T1000 (cell line): Measurements from ENCODE around the gene TMEM145.
"Not testable (repeated sequence)": the region's sequence is repeated elsewhere in the genome, so short reads cannot be mapped to it uniquely, and the experiment has no call there.

Experiments
- DNase-seq: peaks from one replicate; lab custom pipeline; 2025; ENCODE audit warnings: mixed read lengths; lab: John Stamatoyannopoulos, UW

Gene TMEM145

DNA sequence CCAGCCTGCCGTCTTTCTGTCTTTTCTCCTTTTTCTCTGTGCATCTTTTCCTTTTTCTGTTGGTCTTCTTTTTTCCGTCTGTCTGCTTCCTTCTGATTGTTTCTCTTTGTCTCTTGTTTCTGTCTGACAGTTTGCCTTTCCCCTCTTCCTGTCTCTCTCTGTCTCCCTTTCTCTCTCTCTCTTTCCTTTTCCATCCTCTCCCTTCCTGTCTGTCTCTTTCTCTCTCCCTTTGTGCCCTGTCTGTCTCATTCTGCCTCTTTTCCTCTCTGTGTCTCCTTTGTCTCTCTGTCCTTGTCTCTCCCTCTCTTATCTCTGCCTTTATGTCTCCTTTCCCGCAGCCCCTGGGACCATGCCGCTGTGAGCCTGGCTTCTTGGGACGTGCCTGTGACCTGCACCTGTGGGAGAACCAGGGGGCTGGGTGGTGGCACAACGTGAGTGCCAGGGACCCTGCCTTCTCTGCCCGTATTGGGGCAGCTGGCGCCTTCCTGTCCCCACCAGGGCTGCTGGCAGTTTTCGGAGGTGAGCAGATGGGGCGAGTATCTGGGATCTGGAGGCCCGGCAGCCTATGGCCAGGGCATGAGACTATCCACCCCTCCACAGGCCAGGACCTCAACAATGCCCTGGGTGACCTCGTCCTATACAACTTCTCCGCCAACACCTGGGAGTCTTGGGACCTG, 21.7 kb downstream of the TMEM145 start:
- DNase-seq, result no peak

DNA sequence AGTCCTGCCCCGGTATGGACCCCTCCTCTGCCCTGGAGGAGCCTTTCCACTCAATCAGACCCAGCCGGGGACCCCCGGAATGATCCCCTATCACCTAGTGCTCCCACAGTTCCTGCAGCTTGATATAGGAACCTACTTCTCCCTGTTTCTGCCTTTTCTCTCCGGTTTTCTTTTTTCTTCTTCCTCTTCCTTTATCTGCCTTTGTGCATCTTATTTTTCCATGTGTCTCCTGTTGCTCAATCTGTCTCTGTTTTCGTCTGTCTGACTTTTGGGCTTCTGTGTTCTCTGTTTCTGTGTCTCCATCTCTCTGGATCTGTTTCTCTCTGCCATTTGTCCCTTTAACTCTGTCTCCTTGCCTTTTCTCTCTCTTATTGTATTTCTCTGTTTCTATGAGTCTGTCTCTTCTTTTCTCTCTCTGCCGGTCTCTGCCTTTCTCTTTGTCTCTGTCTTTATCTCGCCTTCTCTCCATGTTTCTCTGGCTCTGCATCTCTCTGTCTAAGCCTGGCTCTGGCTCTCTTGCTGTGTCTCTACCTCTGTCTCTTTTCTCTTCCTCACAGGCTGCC, 22.3 kb downstream of the TMEM145 start:
- no peak for DNase-seq

DNA sequence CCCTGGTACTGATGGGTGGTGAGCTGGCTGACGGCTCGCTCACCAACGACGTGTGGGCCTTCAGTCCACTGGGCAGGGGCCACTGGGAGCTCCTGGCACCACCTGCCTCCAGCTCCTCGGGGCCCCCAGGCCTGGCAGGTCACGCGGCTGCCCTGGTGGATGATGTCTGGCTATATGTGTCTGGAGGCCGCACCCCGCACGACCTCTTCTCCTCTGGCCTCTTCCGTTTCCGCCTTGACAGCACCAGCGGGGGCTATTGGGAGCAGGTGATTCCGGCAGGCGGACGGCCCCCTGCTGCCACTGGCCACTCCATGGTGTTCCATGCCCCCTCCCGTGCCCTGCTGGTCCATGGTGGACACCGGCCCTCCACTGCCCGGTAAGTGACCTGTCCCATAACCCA, 22.9 kb downstream of the TMEM145 start:
- no peak for DNase-seq

DNA sequence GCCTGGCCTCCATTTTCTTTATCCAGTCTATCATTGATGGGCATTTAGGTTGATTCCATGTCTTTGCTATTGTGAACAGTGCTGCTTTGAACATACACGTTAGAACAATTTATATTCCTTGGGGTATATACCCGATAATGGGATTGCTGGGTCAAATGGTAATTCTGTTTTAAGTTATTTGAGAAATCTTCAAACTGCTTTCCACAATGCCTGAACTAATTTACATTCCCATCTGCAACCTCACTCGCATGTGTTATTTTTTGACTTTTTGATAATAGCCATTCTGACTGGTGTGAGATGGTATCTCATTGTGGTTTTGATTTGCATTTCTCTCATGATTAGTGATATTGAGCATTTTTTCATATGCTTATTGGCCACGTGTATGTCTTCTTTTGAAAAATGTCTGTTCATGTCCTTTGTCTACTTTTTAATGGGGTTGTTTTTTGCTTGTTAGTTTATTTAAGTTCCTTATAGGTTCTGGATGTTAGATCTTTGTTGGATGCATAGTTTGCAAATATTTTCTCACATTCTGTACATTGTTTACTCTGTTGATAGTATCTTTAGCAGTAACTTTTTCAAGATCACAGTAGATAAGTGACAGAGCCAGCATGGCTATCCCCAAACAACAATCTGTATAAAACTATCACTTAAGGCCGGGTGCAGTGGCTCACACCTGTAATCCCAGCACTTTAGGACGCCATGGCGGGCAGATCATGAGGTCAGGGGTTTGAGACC, 26.2 kb downstream of the TMEM145 start:
- not testable (repeated sequence) for DNase-seq

DNA sequence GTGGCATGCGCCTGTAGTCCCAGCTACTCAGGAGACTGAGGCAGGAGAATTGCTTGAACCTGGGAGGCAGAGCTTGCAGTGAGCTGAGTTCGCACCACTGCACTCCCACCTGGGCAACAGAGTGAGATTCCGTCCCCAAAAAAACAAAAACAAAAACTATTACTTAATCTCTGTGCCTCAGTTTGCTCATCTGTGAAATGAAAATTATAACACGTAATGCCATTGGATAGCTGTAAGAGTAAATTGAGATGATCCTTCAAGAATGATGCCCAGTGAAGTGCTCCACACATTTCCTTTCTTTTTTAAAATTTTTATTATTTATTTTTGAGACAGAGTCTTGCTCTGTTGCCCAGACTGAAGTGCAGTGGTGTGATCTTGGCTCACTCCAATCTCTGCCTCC, 26.8 kb downstream of the TMEM145 start:
- not testable (repeated sequence) for DNase-seq

DNA sequence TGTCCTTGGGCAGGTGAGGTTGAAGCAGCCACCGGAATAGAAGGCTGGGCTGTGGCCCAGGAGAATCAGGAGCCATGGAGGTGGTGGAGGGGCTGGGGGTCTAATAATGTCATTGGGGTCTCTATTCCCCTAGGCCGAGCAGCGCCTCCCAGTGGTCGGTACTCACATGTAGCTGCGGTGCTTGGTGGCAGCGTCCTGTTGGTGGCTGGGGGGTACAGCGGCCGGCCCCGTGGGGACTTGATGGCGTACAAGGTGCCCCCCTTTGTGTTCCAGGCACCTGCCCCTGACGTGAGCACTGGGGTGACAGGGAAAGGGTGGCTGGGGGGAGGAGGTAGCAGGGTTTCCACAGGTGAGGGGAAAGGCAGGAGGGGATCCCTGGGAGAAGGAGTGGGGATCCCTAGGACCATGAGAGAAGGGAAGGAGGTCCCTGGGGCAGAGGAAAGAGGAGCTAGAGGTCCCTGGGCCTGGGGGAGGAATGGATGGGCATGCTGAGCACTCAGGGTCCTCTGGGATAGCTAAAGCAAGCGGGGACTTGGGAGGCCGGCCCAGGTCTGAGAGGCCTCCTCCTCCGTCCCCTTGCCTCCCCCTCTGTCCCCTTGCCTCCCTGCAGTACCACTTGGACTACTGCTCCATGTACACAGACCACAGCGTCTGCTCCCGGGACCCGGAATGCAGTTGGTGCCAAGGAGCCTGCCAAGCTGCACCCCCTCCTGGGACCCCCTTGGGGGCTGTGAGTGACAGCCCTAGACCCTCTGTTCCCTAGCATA, 30.4 kb downstream of the TMEM145 start:
- no peak for DNase-seq

DNA sequence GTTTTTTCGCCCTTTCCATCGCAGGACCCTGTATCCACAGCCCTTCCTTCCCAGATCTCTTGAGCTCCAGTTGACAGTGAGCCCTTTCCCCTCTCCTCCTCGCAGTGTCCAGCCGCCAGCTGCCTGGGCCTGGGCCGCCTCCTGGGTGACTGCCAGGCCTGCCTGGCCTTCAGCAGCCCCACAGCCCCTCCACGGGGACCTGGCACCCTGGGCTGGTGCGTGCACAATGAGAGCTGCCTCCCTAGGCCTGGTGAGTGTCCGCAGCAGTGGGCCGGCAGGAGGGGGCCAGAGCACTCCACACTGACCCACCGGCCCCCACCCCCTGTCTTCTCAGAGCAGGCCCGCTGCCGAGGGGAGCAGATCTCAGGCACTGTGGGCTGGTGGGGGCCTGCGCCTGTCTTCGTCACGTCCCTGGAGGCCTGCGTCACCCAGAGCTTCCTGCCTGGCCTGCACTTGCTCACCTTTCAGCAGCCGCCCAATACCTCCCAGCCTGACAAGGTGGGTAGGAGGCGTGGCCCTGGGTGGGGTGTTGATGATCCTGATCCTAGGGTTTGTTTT, 31.3 kb downstream of the TMEM145 start:
- DNase-seq, result no peak

DNA sequence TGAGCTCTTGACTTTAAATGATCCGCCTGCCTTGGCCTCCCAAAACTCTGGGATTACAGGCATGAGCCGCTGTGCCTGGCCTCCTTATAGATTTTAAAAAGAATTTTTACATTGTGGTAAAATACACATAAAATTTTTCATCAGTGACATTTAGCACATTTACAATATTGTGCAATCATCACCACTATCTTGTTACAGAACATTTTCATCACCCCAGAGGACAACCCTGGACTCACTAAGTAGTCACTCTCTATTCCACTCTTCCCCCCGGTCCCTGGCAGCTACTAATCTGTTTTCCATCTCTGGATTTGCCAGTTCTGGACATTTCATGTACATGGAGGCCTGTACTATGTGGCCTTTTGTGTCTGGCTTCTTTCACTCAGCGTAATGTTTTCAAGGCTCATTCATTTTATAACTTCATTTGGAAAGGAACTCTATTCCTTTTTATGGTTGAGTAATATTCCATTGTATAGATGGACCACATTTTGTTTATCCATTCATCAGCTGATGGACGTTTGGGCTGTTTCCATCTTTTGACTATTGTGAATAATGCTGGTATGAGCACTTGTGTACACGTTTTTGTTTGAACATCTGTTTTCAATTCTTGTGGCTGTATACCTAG, 32.2 kb downstream of the TMEM145 start:
- no peak for DNase-seq

DNA sequence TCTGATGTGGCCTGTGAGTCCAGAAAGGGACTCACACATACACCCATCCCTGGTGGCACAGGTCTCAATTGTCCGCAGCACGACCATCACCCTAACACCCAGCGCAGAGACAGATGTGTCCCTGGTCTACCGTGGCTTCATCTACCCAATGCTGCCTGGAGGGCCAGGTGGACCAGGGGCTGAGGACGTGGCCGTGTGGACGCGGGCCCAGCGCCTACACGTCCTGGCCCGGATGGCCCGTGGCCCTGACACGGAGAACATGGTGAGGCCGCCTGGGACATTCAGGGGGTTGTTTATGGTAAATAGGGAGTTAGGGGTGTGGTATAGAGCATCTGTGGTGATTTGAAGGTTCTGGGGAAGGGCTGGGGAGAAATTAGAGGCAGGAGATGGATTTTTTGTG, 35.1 kb downstream of the TMEM145 start:
- no peak for DNase-seq

DNA sequence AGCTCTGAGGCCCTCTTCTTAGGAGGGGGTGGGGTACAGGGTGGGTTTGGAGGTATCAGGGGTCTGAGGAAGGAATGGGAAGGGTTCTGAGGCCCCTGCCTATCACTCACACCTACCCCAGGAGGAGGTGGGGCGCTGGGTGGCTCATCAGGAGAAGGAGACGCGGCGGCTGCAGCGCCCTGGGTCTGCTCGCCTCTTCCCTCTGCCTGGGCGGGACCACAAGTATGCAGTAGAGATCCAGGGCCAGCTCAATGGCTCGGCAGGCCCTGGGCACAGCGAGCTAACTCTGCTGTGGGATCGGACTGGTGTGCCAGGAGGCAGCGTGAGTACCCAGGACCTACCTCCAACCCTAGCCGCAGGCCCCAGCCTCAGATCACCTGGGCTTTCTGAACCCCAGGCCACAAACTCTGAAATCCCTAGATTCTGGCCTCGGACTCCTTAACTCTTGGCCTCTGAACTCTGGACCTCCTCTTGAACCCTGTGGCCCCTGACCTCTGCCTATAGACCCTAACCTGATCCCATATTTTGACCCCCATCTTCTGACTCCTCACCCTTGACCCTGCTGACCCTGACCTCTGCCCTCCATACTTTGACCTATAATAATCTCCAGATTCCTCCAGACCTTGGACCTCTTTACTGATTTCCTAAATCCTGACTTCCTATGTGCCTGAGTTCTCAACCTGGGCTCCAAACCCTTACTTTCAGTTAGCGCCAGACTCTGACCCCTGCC, 36.4 kb downstream of the TMEM145 start:
- DNase-seq, result no peak

DNA sequence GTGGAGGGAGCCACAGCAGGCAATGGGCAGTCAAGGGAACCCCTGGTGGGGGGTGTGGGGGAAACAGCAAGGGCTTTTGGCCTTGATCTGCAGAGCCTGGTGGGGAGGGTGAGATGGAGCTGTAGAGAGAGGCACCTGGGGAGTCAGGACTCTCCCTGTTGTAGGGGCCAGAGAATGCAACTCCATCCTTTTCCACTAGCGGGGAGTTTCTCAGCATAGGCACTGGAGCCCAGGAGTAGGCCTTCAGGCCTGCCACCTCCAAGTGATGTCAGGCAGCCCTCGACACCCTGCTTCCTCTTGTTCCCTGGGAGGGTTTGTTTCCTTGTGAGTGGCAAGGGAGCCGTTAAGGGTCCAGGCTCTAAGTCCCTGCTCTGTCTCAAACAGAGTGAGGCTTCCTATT, 37.3 kb downstream of the TMEM145 start:
- no peak for DNase-seq

DNA sequence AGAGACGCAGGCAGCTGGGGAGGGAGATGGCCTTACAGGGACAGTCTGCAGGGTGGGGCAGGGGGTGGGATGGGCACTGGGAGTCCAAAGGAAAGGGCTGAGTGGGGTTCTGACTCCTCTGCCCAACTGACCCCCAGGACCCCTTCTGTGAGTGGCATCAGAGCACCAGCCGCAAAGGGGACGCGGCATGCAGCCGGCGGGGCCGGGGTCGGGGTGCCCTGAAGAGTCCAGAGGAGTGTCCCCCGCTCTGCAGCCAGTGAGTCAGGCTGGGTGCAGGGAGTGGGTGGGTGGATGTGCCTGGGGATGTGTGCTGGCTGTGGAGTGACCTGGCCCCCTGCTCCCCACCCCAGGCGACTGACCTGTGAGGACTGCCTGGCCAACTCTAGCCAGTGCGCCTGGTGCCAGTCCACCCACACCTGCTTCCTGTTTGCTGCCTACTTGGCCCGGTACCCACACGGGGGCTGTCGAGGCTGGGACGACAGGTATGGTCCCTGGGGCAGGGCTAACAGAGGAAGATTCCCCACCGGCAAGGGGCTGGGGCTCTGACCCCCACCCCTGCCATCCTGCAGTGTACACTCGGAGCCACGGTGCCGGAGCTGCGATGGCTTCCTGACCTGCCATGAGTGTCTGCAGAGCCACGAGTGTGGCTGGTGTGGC, 38.1 kb downstream of the TMEM145 start:
- no peak for DNase-seq

DNA sequence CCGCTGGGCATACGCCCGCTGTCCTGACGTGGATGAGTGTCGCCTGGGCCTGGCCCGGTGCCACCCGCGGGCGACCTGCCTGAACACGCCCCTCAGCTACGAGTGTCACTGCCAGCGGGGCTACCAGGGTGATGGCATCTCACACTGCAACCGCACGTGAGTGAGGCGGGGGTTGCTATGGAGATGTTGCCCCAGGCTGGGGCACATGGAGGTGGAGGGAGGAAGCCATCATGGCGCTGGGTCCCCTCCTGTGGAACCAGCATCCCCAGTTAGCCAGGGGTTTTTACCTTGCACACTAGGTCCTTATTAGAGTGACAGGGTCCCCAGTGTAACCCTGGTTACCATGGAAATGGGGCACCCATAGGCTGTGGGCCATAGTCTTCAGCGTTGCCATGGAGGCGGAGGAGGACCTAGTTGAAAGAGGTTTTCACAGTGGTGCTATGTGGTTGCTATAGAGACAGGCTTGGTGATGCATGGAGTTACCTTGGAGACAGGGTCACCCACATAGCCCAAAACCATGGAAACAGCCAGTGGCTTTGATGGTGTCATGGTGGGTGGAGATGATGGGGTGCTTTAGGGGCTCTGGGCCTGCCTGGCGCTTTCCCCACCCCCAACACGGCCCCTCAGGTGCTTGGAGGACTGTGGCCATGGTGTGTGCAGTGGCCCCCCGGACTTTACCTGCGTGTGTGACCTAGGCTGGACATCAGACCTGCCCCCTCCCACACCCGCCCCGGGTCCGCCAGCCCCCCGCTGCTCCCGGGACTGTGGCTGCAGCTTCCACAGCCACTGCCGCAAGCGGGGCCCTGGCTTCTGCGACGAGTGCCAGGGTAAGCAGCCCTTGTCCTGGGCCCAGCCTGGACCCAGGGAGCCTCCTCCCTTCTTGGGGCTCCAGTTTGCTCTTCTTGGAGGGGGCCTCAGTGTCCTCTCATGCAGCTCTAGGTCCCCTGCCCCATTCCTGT, 39.5 kb downstream of the TMEM145 start:
- no peak for DNase-seq

DNA sequence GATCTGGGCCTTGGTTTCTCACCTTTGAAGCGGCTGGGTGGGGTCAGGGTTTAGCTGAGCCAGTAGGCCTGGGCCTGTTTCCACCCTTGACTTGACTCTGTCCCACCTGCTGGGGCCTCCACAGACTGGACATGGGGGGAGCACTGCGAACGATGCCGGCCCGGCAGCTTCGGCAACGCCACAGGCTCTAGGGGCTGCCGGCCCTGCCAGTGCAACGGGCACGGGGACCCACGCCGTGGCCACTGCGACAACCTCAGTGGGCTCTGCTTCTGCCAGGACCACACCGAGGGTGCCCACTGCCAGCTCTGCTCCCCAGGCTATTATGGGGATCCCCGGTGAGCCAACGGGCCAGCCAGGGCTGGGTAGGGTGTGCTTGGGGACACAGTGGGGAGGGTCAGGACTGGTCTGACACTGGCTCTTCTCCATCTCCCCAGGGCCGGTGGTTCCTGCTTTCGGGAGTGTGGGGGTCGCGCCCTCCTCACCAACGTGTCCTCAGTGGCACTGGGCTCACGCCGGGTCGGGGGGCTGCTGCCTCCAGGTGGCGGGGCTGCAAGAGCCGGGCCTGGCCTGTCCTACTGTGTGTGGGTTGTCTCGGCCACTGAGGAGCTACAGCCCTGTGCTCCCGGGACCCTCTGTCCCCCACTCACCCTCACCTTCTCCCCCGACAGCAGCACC, 40.4 kb downstream of the TMEM145 start:
- no peak for DNase-seq

DNA sequence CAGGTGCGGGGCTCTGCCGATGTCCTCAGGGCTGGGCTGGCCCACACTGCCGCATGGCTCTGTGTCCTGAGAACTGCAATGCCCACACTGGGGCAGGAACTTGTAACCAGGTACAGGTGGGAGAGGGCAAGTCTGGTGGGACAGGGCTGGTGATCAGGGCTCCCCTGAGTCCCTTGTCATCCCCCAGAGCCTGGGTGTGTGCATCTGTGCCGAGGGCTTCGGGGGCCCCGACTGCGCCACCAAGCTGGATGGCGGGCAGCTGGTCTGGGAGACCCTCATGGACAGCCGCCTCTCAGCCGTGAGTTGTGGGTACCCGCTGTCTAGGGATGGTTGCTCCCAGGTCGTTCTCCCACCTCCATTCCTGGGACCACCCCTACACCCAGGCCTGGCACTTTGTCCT, 42.8 kb downstream of the TMEM145 start:
- DNase-seq, result no peak

DNA sequence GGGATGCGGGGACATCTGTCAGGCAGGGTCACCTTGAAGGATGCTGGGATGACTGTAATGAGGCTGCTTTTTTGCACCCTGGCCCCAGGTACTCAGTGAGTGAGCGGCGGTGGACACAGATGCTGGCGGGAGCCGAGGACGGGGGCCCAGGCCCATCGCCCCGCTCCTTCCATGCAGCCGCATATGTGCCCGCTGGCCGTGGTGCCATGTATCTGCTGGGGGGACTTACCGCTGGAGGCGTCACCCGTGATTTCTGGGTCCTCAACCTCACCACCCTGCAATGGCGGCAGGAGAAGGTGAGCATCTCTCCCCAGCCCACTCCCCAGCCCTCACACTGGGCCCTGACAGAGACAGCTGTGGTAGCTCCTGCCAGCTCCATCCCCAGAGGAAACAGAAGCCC, 43.6 kb downstream of the TMEM145 start:
- no peak for DNase-seq

DNA sequence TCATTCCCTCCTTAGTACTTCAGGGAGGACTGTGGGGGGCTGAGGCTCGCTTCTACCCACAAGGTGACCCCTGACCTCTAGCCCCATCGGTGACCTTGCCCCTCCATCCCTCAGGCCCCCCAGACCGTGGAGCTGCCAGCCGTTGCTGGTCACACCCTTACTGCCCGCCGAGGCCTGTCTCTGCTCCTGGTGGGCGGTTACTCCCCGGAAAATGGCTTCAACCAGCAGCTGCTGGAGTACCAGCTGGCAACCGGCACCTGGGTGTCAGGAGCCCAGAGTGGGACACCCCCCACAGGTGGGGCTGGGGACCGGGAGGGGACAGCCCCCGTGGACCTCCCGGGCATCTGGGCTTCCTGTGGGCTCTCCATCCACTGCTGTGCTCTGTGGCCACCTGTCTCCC, 44.2 kb downstream of the TMEM145 start:
- no peak for DNase-seq

DNA sequence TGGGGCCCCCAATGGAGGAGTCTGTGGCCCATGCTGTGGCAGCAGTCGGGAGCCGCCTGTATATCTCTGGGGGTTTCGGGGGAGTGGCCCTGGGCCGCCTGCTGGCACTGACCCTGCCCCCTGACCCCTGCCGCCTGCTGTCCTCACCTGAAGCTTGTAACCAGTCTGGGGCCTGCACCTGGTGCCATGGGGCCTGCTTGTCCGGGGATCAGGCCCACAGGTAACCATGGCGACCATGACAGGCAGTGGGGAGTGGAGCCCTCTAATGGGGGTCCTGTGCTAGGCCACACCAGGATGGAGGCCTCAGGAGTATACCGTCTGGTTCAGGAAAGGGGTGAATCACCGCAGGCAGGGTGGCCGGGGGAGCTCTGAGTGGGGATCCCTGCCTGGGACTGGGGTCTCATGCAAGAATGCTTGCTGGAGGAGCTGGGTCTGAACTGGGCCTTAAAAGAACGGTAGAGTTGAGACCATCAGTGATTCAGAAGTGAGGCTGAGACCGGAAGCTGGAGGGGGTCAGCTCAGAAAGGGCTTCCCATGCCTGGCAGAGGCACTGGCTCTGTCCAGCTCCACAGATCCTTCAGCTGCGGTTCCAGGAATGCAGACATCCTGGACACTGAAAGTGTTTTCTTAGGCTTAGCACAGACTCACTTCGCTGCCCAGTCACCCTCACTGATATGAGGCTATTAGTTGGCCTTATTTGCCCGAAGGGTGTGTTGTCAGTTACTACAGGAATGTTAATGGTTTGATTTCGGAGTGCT, 47.9 kb downstream of the TMEM145 start:
- DNase-seq, result no peak
